Measurements from ENCODE around the gene CHCHD4.

The CHCHD4 gene

GRCh38 chr3:14138109-14138877 lies 13.6 kb upstream of the CHCHD4 start:
- peak overlapping the region; percentile 75 for H3K27ac ChIP-seq
- no peak for DNase-seq (ENCODE audit: low read depth, low spot score)

- no peak for DNase-seq (ENCODE audit: low read depth, low spot score)
- H3K27ac ChIP-seq: peak overlapping the region; percentile 75
Observed at GRCh38 chr3:14137445-14137844, 12.8 kb upstream of the CHCHD4 start.

GRCh38 chr3:14137004-14137403 lies 12.3 kb upstream of the CHCHD4 start:
- peak overlapping the region; percentile 75 for H3K27ac ChIP-seq
- DNase-seq (ENCODE audit: low read depth, low spot score): no peak

GRCh38 chr3:14135581-14135980 lies 10.9 kb upstream of the CHCHD4 start:
- H3K27ac ChIP-seq: no peak overlapping the region
- no peak for DNase-seq (ENCODE audit: low read depth, low spot score)

- no peak for DNase-seq (ENCODE audit: low read depth, low spot score)
- H3K27ac ChIP-seq: no peak overlapping the region
Observed at GRCh38 chr3:14134291-14134690, 9.6 kb upstream of the CHCHD4 start.

GRCh38 chr3:14133876-14134275 lies 9.2 kb upstream of the CHCHD4 start:
- no peak overlapping the region for H3K27ac ChIP-seq
- DNase-seq (ENCODE audit: low read depth, low spot score): no peak

GRCh38 chr3:14133188-14133800 lies 8.6 kb upstream of the CHCHD4 start:
- H3K27ac ChIP-seq: no peak overlapping the region
- no peak for DNase-seq (ENCODE audit: low read depth, low spot score)

- DNase-seq (ENCODE audit: low read depth, low spot score): no peak
- H3K27ac ChIP-seq: no peak overlapping the region
Observed at GRCh38 chr3:14132689-14133088, 8.0 kb upstream of the CHCHD4 start.

GRCh38 chr3:14132120-14132519 lies 7.5 kb upstream of the CHCHD4 start:
- no peak for DNase-seq (ENCODE audit: low read depth, low spot score)
- H3K27ac ChIP-seq: no peak overlapping the region

- no peak overlapping the region for H3K27ac ChIP-seq
Observed at GRCh38 chr3:14131134-14131533, 6.5 kb upstream of the CHCHD4 start.

GRCh38 chr3:14130707-14131106 lies 6.0 kb upstream of the CHCHD4 start:
- DNase-seq (ENCODE audit: low read depth, low spot score): no peak
- no peak overlapping the region for H3K27ac ChIP-seq

More at GRCh38 chr3:14131134-14131533, 6.5 kb upstream of the CHCHD4 start:
- no peak for DNase-seq (ENCODE audit: low read depth, low spot score)

GRCh38 chr3:14130230-14130629 lies 5.6 kb upstream of the CHCHD4 start:
- no peak for DNase-seq (ENCODE audit: low read depth, low spot score)
- H3K27ac ChIP-seq: no peak overlapping the region

GRCh38 chr3:14129296-14129695 lies 4.6 kb upstream of the CHCHD4 start:
- no peak overlapping the region for H3K27ac ChIP-seq
- no peak for DNase-seq (ENCODE audit: low read depth, low spot score)

GRCh38 chr3:14128724-14129123 lies 4.1 kb upstream of the CHCHD4 start:
- H3K27ac ChIP-seq: no peak overlapping the region
- DNase-seq (ENCODE audit: low read depth, low spot score): no peak

GRCh38 chr3:14127516-14128161 lies 3.0 kb upstream of the CHCHD4 start:
- no peak overlapping the region for H3K27ac ChIP-seq
- no peak for DNase-seq (ENCODE audit: low read depth, low spot score)

- DNase-seq (ENCODE audit: low read depth, low spot score): no peak
- H3K27ac ChIP-seq: peak overlapping the region; percentile 95
Observed at GRCh38 chr3:14126887-14127505, 2.3 kb upstream of the CHCHD4 start.

GRCh38 chr3:14126017-14126886 lies 1.6 kb upstream of the CHCHD4 start:
- no peak for DNase-seq (ENCODE audit: low read depth, low spot score)
- H3K27ac ChIP-seq: peak overlapping the region; percentile 95

GRCh38 chr3:14125193-14126016 lies 735 bp upstream of the CHCHD4 start:
- H3K27ac ChIP-seq: peak overlapping the region; percentile 95
- DNase-seq (ENCODE audit: low read depth, low spot score): peak; percentile 79

GRCh38 chr3:14124223-14124614 lies 451 bp downstream of the CHCHD4 start:
- DNase-seq (ENCODE audit: low read depth, low spot score): no peak
- H3K27ac ChIP-seq: peak overlapping the region; percentile 95

All from epithelial cell of prostate (primary cell).